IPS-11a (cell line): Measurements from ENCODE around the gene ARMH1.

Experiments used
- H3K4me3 ChIP-seq: one replicate; pipeline ENCODE4 v1.5.1; 2013; ENCODE audit warnings: low read depth, low read length, control low read depth

ARMH1 gene

DNA sequence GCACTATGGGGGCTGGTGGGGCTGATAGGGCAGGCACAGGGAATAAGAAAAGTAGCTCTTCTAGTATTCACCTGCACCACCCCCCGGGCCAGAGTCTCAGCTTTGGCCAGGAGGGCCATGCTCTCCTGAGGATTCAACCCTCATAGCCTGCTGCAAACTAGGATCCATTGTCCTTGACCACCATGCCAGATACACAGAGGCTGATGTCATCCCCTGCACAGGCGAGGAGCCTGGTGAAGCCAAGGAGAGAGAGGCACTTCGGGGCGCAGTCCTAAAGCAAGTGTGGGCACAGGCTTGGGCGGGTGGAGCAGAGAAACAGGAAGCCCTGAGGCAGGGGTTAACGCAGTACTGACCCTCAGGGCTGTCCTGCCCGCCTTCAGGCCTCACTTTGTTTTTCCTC is 29.7 kb upstream of the ARMH1 start:
- no peak overlapping the region for H3K4me3 ChIP-seq

GRCh38 chr1:44645476-44646244 is 28.9 kb upstream of the ARMH1 start:
- H3K4me3 ChIP-seq: no peak overlapping the region

GRCh38 chr1:44646261-44647110 is 28.0 kb upstream of the ARMH1 start:
- H3K4me3 ChIP-seq: no peak overlapping the region

- no peak overlapping the region for H3K4me3 ChIP-seq
These were observed 26.6 kb upstream of the ARMH1 start for GRCh38 chr1:44647896-44648295.

GRCh38 chr1:44648529-44649250 is 25.8 kb upstream of the ARMH1 start:
- H3K4me3 ChIP-seq: no peak overlapping the region

GRCh38 chr1:44649788-44650158 is 24.7 kb upstream of the ARMH1 start:
- H3K4me3 ChIP-seq: no peak overlapping the region

DNA sequence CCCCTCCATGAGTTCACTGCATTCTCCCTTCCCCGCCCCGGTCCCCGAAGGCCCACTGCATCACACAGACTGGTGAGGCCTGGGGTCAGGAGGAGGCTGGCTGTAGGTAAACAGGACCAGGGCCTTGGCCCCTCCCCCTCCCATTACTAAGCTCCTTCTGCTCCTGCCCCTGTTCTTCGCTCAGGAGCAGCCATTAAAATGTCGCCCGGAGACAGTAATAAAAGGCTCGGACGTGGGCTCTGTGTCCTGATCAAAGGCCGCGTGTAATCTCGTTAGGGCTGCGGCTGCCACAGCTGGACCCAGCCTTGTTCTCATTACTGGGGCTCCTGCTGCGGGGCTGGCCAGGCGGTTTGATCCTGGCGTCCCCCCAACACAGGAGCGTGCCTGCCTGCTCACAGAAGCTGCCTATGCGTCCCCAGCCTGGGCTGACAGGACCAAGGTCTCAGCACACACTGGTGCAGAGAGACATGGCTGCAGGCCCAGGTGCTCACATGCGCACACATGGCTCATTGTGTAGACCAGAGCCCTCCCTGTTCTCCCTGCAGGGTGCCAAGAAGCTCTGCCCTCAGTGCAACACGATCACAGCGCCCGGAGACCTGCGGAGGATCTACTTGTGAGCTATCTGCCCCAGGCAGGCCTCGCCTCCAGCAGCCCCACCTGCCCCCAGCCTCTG is 24.2 kb upstream of the ARMH1 start:
- no peak overlapping the region for H3K4me3 ChIP-seq

- no peak overlapping the region for H3K4me3 ChIP-seq
These were observed 23.4 kb upstream of the ARMH1 start for GRCh38 chr1:44651069-44651468.

- no peak overlapping the region for H3K4me3 ChIP-seq
These were observed 21.9 kb upstream of the ARMH1 start for GRCh38 chr1:44652445-44653106.

DNA sequence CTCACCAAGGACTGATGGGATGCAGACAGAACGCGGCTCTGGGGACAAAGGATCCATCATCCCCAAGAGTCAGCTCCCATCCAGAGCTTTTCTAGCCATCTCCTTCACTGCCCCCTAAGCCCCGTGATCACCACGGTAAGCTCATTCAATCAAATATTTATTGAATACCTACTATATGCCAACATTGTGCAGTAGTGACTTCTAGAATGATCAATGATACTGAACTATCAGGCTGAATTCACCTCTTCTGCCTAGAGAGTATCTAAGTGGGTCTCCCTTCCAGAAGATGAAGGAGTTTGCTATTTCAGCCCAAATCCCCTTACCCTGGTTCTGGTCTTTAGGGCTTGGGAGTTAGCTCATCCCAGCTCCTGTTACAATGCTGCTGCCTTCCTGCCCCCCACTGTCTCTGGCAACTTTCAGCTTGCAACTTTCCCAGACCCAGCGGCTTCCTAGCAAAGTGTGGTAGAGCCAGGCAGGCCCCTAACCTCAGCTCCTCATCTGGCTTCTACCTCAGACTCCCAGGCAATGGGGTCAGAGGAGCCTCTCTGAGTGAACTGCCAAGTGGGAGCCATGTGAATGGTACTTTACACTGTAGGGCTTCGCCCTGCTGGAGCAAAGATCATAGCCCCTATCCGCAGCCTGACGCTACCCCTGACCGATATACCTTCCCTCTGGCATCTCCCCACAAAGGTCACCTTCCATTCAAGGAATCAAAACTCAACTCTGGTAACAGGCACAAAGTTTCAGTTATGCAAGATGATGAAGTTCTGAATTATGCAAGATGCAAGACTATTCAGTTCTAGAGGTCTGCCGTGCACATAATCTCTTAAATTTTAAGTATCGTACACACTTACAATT is 21.2 kb upstream of the ARMH1 start:
- H3K4me3 ChIP-seq: no peak overlapping the region

DNA sequence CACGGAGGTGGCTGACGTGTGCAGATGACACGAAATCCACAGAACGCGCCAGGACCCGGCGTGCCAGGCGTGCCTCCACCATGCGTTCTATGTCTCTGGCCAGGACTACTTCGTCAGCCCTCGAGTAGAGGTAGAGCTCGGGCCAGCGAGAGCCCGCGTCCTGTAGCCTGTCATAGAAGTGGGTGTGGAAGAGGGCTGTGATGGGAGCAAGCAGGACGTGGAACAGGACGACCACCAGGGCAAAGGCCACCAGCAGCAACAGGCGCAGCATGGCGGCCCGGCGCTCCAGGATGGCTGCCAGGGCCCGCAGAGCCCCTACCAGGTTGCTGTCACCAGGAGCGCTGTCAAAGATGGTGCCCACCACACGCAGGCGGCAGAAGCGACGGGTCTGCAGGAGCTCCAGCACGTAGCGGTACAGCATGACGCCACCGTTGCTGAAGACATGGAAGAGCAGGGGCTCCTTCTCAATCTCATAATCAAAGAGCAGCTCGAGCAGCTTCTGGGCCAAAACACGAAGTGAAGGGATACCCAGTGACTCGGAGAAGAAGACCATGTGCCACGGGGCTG is 19.8 kb upstream of the ARMH1 start:
- H3K4me3 ChIP-seq: no peak overlapping the region

DNA sequence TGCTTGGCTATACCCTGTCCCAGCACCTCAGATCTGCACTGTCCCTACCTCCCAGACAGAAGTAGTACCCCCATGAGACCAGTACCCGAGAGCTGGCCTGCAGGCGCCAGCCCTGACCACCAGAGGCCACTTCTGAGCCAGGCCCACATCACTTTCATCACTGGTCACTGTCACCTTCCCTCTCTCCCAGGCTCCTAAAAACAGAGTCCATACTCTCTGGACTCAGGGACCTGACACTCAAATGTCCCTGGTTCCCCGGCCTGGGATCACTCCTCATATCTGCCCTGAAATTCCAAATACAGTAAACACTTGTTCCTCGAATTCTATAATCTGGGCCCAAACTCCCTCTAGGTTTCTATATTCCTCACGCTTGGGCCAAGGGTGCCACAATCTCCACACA is 18.9 kb upstream of the ARMH1 start:
- no peak overlapping the region for H3K4me3 ChIP-seq

- H3K4me3 ChIP-seq: no peak overlapping the region
These were observed 14.9 kb upstream of the ARMH1 start for GRCh38 chr1:44659566-44659965.

- H3K4me3 ChIP-seq: no peak overlapping the region
These were observed 14.3 kb upstream of the ARMH1 start for GRCh38 chr1:44660176-44660575.

DNA sequence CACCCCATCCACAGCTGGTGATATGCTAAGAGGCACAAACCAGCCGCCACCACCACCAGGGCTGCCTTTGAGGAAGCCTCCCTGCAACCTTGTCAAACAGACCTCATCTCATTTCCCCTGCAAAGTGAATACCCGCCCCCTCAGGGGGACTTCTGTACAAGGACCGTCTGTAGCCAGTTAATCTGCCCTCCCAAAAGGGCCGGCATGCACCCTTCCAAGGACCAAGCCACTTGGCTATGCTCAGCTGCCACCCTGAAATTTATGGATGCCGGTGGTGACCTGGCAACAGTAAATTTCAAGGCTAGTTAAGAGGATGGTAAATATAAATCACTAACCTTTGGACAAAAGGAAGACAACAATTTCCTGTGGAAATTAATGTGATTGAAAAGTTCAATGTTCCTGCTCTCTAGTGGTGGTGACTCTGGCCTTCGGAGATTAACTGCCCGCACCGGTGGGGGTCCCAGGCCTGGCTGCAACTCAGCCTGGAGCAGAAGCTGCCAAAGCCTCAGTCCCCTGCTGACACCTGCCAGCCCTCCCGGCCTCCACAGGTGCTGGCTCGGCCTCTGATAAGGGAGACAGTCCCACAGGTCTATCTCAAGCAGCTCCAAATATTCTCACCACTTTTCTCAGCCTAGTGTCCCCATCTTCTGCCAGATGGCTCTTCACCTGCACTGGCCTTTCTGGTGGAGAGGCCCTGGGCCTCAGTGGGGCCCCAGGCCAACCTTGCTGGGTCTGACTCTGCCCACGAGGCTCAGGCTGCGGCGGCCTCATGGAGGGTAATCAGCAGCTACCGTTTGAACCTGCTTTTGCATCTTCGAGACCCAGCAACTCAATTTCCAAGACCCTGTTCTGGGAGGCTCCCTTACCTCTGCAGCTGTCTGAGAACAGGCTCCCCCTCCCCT is 12.5 kb upstream of the ARMH1 start:
- H3K4me3 ChIP-seq: no peak overlapping the region

- no peak overlapping the region for H3K4me3 ChIP-seq
These were observed 11.9 kb upstream of the ARMH1 start for GRCh38 chr1:44662683-44663030.

DNA sequence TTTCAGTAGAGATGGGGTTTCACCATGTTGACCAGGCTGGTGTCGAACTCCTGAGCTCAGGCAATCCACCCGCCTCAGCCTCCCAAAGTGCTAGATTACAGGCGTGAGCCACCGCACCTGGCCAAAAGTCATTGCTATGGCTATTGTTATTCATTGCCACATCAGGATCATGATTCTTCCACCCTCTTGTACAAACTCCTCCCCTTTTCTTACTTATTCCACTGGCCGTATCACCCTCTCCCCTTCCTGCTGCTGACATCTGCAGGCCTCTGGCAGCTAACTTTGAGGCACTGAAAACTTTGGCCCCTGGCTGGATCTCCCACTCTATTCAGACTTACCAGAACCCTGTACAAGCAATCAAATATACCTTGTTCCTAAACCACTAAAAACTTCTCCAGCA is 11.1 kb upstream of the ARMH1 start:
- H3K4me3 ChIP-seq: no peak overlapping the region

DNA sequence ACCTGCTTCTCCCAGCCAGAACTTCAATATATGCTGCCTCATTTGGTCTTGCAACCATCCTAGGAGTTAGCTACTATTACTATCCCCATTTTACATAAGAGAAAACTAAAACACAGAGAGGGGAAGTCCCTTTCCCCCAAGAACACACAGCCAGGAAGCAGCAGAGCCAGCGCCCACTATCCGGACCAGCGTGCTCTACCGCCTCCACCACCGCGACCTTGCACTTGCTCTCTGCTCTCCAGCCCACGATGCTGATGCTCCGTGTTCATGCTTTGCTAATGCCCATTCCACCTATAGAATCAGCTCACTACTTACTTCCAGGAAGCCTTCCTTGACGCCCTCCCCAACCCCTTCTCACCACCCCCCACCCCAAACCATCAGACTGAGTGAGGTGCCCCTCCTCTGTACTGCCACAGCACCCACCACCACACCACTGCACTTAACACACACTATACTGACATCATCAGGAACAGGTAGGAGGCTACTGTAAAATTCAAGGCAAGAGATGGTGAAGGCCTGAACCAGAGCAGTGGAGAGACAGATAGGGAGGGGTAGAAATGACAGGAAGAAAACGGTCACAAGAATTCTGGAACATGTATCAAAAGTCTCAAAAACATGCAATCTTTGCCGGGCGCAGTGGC is 9.7 kb upstream of the ARMH1 start:
- no peak overlapping the region for H3K4me3 ChIP-seq
